GM19238 (cell line): ENCODE results near the gene MAP2K3.
"Not testable (repeated sequence)": the region's sequence is repeated elsewhere in the genome, so short reads cannot be mapped to it uniquely, and the experiment has no call there.

Experiments used
- DNase-seq: peaks from one replicate; pipeline ENCODE4 v3.0.0; 2011; ENCODE audit warnings: low spot score; ENCODE audit not compliant: insufficient read length

The MAP2K3 gene

GRCh38 chr17:21310061-21310765 lies 25.7 kb downstream of the MAP2K3 start:
- DNase-seq, result not testable (repeated sequence)

GRCh38 chr17:21310766-21311602 lies 26.5 kb downstream of the MAP2K3 start:
- not testable (repeated sequence) for DNase-seq

- no peak for DNase-seq
Measured at GRCh38 chr17:21313320-21313719, 28.8 kb downstream of the MAP2K3 start.

- DNase-seq, result not testable (repeated sequence)
Measured at GRCh38 chr17:21313761-21314160, 29.2 kb downstream of the MAP2K3 start.

GRCh38 chr17:21314261-21314664 lies 29.8 kb downstream of the MAP2K3 start:
- not testable (repeated sequence) for DNase-seq

GRCh38 chr17:21314701-21315111 lies 30.2 kb downstream of the MAP2K3 start:
- not testable (repeated sequence) for DNase-seq

GRCh38 chr17:21315246-21316000 lies 30.9 kb downstream of the MAP2K3 start:
- DNase-seq, result not testable (repeated sequence)

GRCh38 chr17:21316212-21316886 lies 31.8 kb downstream of the MAP2K3 start:
- not testable (repeated sequence) for DNase-seq

GRCh38 chr17:21316887-21317500 lies 32.5 kb downstream of the MAP2K3 start:
- not testable (repeated sequence) for DNase-seq

- not testable (repeated sequence) for DNase-seq
Measured at GRCh38 chr17:21317821-21318220, 33.3 kb downstream of the MAP2K3 start.

GRCh38 chr17:21318439-21318838 lies 33.9 kb downstream of the MAP2K3 start:
- DNase-seq, result no peak

- not testable (repeated sequence) for DNase-seq
Measured at GRCh38 chr17:21318856-21319255, 34.3 kb downstream of the MAP2K3 start.

- DNase-seq, result not testable (repeated sequence)
Measured at GRCh38 chr17:21319256-21319655, 34.7 kb downstream of the MAP2K3 start.

GRCh38 chr17:21319686-21320375 lies 35.3 kb downstream of the MAP2K3 start:
- not testable (repeated sequence) for DNase-seq

- DNase-seq, result not testable (repeated sequence)
Measured at GRCh38 chr17:21320430-21320829, 35.9 kb downstream of the MAP2K3 start.

- DNase-seq, result not testable (repeated sequence)
Measured at GRCh38 chr17:21321061-21321460, 36.5 kb downstream of the MAP2K3 start.

GRCh38 chr17:21321744-21322191 lies 37.3 kb downstream of the MAP2K3 start:
- DNase-seq, result not testable (repeated sequence)

GRCh38 chr17:21323257-21324111 lies 39.0 kb downstream of the MAP2K3 start:
- not testable (repeated sequence) for DNase-seq

GRCh38 chr17:21324741-21325140 lies 40.2 kb downstream of the MAP2K3 start:
- not testable (repeated sequence) for DNase-seq
